ENCODE data around the gene ADGRB2. TPM values are rescaled to one million over a fixed set of nuclear protein-coding genes. Genes with fewer than 3 reads are reported as not detected.

The ADGRB2 gene
- total and polyA plus RNA-seq, 2 of the 4 experiments (the other 2 are of a cell fraction), result 2.2 to 11.9 TPM

DNA sequence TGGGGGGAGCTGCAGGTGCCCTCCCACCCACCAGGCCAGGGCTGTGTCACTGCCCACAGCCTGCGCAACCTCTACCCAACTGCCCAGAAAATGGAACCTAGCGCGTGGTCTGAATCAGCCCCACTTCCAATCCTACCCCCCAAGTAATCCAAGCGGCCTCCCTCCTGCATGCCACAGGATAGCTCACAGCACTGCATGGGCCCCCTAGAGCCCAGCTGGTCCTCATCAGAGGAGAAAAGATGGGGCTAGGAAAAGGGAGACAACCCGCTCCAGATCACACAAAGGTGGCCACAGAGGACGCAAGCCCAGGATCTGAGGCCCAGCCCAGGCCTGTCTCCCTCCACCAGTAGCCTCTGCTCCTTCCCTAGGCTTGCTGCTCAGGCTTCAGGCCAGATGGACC lies 6.2 kb downstream of the ADGRB2 start:
- dilution Hi-C loops (cut with HindIII; ENCODE audit: low sequenced_read_pairs, unreplicated experiment) (no loop called here), intact Hi-C loops (cut with micrococcal nuclease) (no loop called here), in situ Hi-C loops (cut with MboI; ENCODE audit: low sequenced_read_pairs) (no loop called here)
- Histone ChIP-seq H3K4me2 (ENCODE audit: low read depth, low read length) (no peak overlapping the region), H3K14ac (replicated peaks; ENCODE audit: low read depth, low read length) (no peak overlapping the region), H2BK15ac (ENCODE audit: low read depth, low read length) (no peak overlapping the region), H3K9me1 (ENCODE audit: insufficient read depth, low read length) (peaks cover 15% of the 10 kb centered on the region), H2BK5ac (ENCODE audit: low read depth, low read length, poor library complexity, severe bottlenecking) (no peak overlapping the region), H3K27me3 (ENCODE audit: control insufficient read depth, insufficient read depth, low read length) (no peaks in the 10 kb centered on the region), H4K8ac (ENCODE audit: low read depth in 2 of 2, low read length in 2 of 2) (no peak overlapping the region), H3K4me3 (ENCODE audit: insufficient read depth, low read depth, low read length) (no peak overlapping the region), H3K18ac (ENCODE audit: low read depth, low read length) (no peak overlapping the region), H2AK5ac (ENCODE audit: low read depth, low read length) (no peak overlapping the region), H3K27ac (ENCODE audit: insufficient read depth, low read length) (no peak overlapping the region), H3K9ac (ENCODE audit: low read depth, low read length) (no peak overlapping the region), H3K56ac (ENCODE audit: extremely low read depth, insufficient read depth, low read length) (no peak overlapping the region), H3K9me3 (ENCODE audit: control insufficient read depth, insufficient read depth, low read length) (no peaks in the 10 kb centered on the region), H3K23ac (ENCODE audit: low read depth, low read length) (no peak overlapping the region), H2AK9ac (replicated peaks; ENCODE audit: low read depth, low read length, poor library complexity) (no peak overlapping the region), H3K79me1 (ENCODE audit: low read depth in 1 of 2, low read length in 2 of 2) (peaks cover 0 to 32% of the 10 kb centered on the region in 2 experiments; a peak in 2 of 4 replicates), H3K4me1 (ENCODE audit: control insufficient read depth, insufficient read depth, low read length) (peaks cover 32% of the 10 kb centered on the region), H4K5ac (ENCODE audit: low read depth, low read length) (no peak overlapping the region), H4K91ac (ENCODE audit: insufficient read depth, low read depth, low read length) (no peak overlapping the region), H3K4ac (ENCODE audit: low read depth, low read length) (no peak overlapping the region), H4K20me1 (ENCODE audit: insufficient read depth, low read length) (0 out of 2 replicates have a peak, but pooled peaks cover 6% of the 10 kb centered on the region), H2BK120ac (ENCODE audit: low read depth, low read length) (no peak overlapping the region), H2BK20ac (ENCODE audit: low read depth, low read length) (no peak overlapping the region), H2AFZ (replicated peaks; ENCODE audit: low read length, poor library complexity) (no peak overlapping the region), H3K36me3 (ENCODE audit: control insufficient read depth, insufficient read depth, low read length) (no peaks in the 10 kb centered on the region)
- ATAC-seq (ENCODE audit: low read depth), result no peak
- POLR2A ChIA-PET (ENCODE audit: unreplicated experiment), result no interaction called here
- TF ChIP-seq FOS (IDR thresholded peaks at IDR 0.05; ENCODE audit: low read depth, low read length) (no peak), MXI1 (IDR thresholded peaks at IDR 0.05; ENCODE audit: borderline replicate concordance, low read depth, low read length) (no peak), POLR2A (IDR thresholded peaks at IDR 0.05; ENCODE audit: low read depth, low read length) (no peak), CEBPB (IDR thresholded peaks at IDR 0.05; ENCODE audit: low read depth, low read length) (no peak)
- CTCF ChIA-PET, result no interaction called here
- WGBS, 2 experiments (ENCODE audit: extremely low coverage in 2 of 2, insufficient read length in 1 of 2), result no CpG with 5 or more reads among the region's 6 CpGs
- no TSS peak for BruUV-seq (replicated peaks)
- DNase-seq, result no peak

Data from IMR-90 (cell line).